IPS DF 6.9 (cell line): Measurements from ENCODE around the gene MYRF.
A peak's percentile ranks its signal among the peaks of the same experiment; 100 is the strongest.

Source experiments
- DNase-seq: peaks from one replicate; pipeline ENCODE4 v3.0.0-alpha.2; 2013; ENCODE audit warnings: low read depth, low spot score
- H3K27ac ChIP-seq: one replicate; pipeline ENCODE4 v1.5.1; 2013; ENCODE audit warnings: low read length, control low read depth
- H3K27me3 ChIP-seq: 2 replicates; pipeline ENCODE4 v1.6.1; 2013; ENCODE audit warnings: mild to moderate bottlenecking, low read length; ENCODE audit not compliant: control insufficient read depth, insufficient read depth
- H3K36me3 ChIP-seq: 2 replicates; pipeline ENCODE4 v1.6.1; 2013; ENCODE audit warnings: low read length; ENCODE audit not compliant: control insufficient read depth, insufficient read depth
- H3K4me1 ChIP-seq: 2 replicates; pipeline ENCODE4 v1.6.1; 2013; ENCODE audit warnings: low read length; ENCODE audit not compliant: control insufficient read depth, insufficient read depth
- H3K4me3 ChIP-seq: 2 replicates; pipeline ENCODE4 v1.5.1; 2013; ENCODE audit warnings: mild to moderate bottlenecking, low read length
- H3K9me3 ChIP-seq: 2 replicates; pipeline ENCODE4 v1.6.1; 2013; ENCODE audit warnings: low read length, inconsistent platforms; ENCODE audit not compliant: control insufficient read depth, insufficient read depth
- WGBS: extraction: QIAGEN DNeasy Blood & Tissue Kit; methylation state at CpG from one replicate; pipeline ENCODE4 v1.1.7; 2013; ENCODE audit warnings: mixed read lengths, missing lambda C conversion rate; ENCODE audit not compliant: insufficient read length, insufficient coverage; 5-methylcytosine and 5-hydroxymethylcytosine counted together

The MYRF gene

GRCh38 chr11:61752117-61752924 is at the start of gene MYRF:
MYRF (plus strand) TSS chr11:61752636; CDS start chr11:61752745, 109 bp downstream.
- Histone ChIP-seq H3K4me3 (peak within 1 kb of the TSS; percentile 54; the same call in 1 of the 2 replicates), H3K36me3 (no peaks in the 10 kb centered on the region), H3K27ac (no peak within 1 kb of the TSS), H3K4me1 (peaks cover 8% of the 10 kb centered on the region), H3K27me3 (peaks cover 10% of the 10 kb centered on the region), H3K9me3 (no peaks in the 10 kb centered on the region)
- WGBS, result no CpG with 5 or more reads among the region's 93 CpGs
- DNase-seq, result no peak

GRCh38 chr11:61702701-61703312 is 49.6 kb upstream of the MYRF start:
- Histone ChIP-seq H3K27me3 (no peaks in the 10 kb centered on the region), H3K4me1 (no peaks in the 10 kb centered on the region; the same call in 1 of the 2 replicates), H3K27ac (no peak overlapping the region), H3K36me3 (no peaks in the 10 kb centered on the region), H3K4me3 (no peak overlapping the region), H3K9me3 (no peaks in the 10 kb centered on the region)
- no CpG with 5 or more reads among the region's 11 CpGs for WGBS
- DNase-seq, result no peak

DNA sequence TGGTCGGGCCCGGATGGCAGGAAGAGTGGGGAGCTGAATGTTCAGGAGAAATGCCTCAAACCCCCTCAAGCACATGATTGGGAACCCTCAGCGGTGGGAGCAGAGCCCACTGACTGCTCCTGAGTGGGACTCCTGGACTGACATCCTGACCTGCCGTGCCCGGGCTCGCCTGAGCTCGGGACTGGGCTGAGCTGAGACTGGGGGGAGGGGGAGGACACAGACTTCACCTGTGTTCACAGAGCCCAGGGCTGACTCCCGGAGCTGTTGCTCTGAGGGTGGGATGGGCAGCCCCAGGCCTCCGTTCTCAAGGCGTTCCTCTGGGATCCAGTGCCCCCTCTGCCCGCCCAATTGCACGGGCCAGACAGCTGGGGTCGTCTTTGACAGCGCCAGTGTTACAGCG is 47.6 kb upstream of the MYRF start:
- Histone ChIP-seq H3K27me3 (no peaks in the 10 kb centered on the region), H3K4me3 (no peak overlapping the region), H3K36me3 (no peaks in the 10 kb centered on the region), H3K9me3 (no peaks in the 10 kb centered on the region), H3K4me1 (peaks cover 2% of the 10 kb centered on the region; the same call in 1 of the 2 replicates), H3K27ac (no peak overlapping the region)
- DNase-seq, result no peak
- no CpG with 5 or more reads among the region's 15 CpGs for WGBS

DNA sequence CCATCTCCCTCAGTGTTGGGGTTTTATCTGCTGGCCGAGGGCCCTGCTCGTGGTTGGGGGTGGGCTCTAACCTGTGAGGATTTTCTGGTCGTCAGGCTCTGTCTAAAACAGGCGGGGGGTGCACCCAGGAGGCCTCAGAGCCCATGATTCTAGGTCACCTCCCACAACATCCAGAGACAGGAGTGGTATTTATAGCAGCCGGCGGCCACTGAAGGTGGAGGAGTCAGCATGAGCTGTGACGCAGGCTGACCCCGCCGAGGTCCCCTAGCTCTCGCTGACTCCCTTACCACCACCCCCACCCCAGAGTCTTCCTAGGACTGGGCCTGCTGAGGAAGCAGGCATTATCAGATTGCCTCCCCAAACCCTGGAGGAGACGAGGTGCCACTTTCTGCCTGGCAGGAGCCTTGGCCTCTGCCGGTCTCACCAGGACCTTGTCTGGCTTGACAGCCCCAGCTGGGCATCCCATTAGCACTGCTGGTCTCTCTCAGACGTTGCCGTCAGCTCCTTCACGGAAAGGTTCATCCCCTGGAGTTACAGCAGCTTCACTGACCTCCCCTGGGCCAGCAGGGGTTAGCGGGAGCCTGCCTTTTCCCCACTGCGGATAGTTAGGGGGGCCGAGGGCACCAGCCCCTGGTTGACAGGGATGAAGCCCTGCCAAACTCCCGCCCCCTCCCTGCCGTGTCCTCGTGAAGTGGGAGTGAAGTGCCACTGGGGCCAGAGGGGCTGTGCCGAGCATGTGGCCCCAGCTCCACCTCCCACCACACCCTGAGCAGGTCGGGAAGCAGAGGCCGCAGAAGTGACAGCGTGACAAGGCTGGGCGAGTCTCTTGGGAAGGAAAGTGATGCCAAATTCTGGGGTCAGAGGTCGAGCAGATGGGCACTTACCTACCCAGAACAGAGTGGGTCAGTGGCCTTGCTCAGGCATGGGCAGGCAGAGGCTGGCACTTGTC is 45.7 kb upstream of the MYRF start:
- Histone ChIP-seq H3K27me3 (no peaks in the 10 kb centered on the region), H3K4me3 (no peak overlapping the region), H3K36me3 (no peaks in the 10 kb centered on the region), H3K4me1 (peaks cover 2% of the 10 kb centered on the region; the same call in 1 of the 2 replicates), H3K9me3 (no peaks in the 10 kb centered on the region), H3K27ac (no peak overlapping the region)
- WGBS, result no CpG with 5 or more reads among the region's 27 CpGs
- DNase-seq, result no peak

DNA sequence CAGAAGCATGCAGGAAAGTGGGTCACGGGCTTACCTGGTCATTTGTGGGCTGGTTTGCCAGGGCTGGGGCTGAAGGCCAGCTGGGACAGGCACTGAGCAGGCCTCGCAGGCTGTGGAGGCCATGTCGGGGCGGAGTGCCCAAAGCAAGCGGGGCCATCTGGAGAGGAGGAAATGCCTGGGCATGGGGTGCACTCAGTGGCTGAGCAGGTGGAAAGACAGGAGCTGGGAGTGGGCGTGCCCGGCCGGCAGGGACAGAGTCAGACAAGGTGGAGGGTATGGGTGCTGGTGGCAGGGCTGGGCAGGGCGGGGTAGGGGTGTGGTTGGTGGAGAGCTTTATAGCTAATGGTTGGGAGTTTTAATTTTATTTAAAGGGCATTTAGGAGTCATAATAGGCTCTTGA is 44.9 kb upstream of the MYRF start:
- no peaks in the 10 kb centered on the region for H3K27me3 ChIP-seq
- DNase-seq, result no peak
- no CpG with 5 or more reads among the region's 9 CpGs for WGBS
- no peaks in the 10 kb centered on the region for H3K36me3 ChIP-seq
- no peaks in the 10 kb centered on the region for H3K9me3 ChIP-seq
- peaks cover 2% of the 10 kb centered on the region; the same call in 1 of the 2 replicates for H3K4me1 ChIP-seq
- H3K27ac ChIP-seq, result no peak overlapping the region
- no peak overlapping the region for H3K4me3 ChIP-seq

- no peaks in the 10 kb centered on the region for H3K36me3 ChIP-seq
- no peaks in the 10 kb centered on the region for H3K27me3 ChIP-seq
- DNase-seq, result no peak
- H3K27ac ChIP-seq, result no peak overlapping the region
- WGBS, result no CpG with 5 or more reads among the region's 7 CpGs
- no peaks in the 10 kb centered on the region for H3K9me3 ChIP-seq
- peaks cover 2% of the 10 kb centered on the region; the same call in 1 of the 2 replicates for H3K4me1 ChIP-seq
- no peak overlapping the region for H3K4me3 ChIP-seq
Observed at GRCh38 chr11:61709110-61709509, 43.3 kb upstream of the MYRF start.

DNA sequence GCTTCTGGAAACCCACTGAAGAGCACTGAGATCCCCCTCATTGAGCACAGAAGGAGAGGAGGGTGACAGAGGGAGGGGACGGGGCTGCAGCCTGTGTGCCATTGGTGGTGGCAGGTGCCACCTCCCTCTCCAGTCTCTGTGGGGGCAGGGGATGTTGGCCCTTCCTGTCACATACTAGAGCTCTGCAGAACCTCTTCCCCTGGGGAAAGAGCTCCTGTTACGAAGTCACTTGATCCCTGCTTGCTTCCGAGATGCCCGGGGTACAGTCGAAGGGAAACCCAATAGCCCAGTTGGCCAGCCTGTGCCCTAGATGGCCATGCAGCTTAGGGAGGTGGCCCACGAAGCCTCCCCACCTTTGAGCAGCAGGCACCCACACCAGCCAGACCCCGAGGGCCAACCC is 42.9 kb upstream of the MYRF start:
- peaks cover 2% of the 10 kb centered on the region; the same call in 1 of the 2 replicates for H3K4me1 ChIP-seq
- H3K9me3 ChIP-seq, result no peaks in the 10 kb centered on the region
- H3K36me3 ChIP-seq, result no peaks in the 10 kb centered on the region
- H3K4me3 ChIP-seq, result no peak overlapping the region
- DNase-seq, result no peak
- H3K27ac ChIP-seq, result no peak overlapping the region
- H3K27me3 ChIP-seq, result no peaks in the 10 kb centered on the region
- no CpG with 5 or more reads among the region's 7 CpGs for WGBS

- no peaks in the 10 kb centered on the region for H3K27me3 ChIP-seq
Observed at GRCh38 chr11:61710019-61710418, 42.4 kb upstream of the MYRF start.

GRCh38 chr11:61711037-61711436 is 41.4 kb upstream of the MYRF start:
- H3K27ac ChIP-seq, result no peak overlapping the region

More at GRCh38 chr11:61710019-61710418, 42.4 kb upstream of the MYRF start:
- Histone ChIP-seq H3K4me1 (peaks cover 2% of the 10 kb centered on the region; the same call in 1 of the 2 replicates), H3K27ac (no peak overlapping the region), H3K9me3 (no peaks in the 10 kb centered on the region), H3K36me3 (no peaks in the 10 kb centered on the region), H3K4me3 (no peak overlapping the region)
- no peak for DNase-seq
- WGBS, result no CpG with 5 or more reads among the region's 7 CpGs

DNA sequence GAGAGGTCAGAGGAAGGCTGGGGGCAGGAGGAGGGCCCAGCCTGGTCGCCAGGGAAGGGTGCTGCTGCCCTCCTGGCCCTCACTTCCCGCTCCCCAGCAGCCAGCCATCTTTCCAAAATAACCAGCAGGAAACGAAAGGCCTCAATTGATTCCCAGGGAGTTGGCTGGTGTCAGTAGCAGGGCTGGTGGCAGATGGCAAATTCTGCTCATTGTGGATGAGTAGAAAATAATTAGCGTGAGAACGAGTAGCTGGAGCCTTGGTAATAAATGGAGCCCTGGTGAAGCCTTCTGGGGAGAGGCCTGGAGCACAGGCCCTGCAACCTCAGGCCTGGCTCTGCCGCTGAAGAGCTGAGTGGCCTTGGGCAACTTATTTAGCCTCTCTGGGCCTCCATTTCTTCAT is 40.9 kb upstream of the MYRF start:
- Histone ChIP-seq H3K27me3 (no peaks in the 10 kb centered on the region), H3K27ac (no peak overlapping the region), H3K36me3 (no peaks in the 10 kb centered on the region), H3K9me3 (no peaks in the 10 kb centered on the region), H3K4me3 (no peak overlapping the region), H3K4me1 (peaks cover 6% of the 10 kb centered on the region; the same call in 1 of the 2 replicates)
- no CpG with 5 or more reads among the region's 6 CpGs for WGBS
- no peak for DNase-seq

More at GRCh38 chr11:61711037-61711436, 41.4 kb upstream of the MYRF start:
- no peaks in the 10 kb centered on the region for H3K36me3 ChIP-seq
- H3K27me3 ChIP-seq, result no peaks in the 10 kb centered on the region
- no peak overlapping the region for H3K4me3 ChIP-seq
- no CpG with 5 or more reads among the region's 14 CpGs for WGBS
- no peak for DNase-seq
- H3K4me1 ChIP-seq, result peaks cover 5% of the 10 kb centered on the region; the same call in 1 of the 2 replicates
- H3K9me3 ChIP-seq, result no peaks in the 10 kb centered on the region
